AML-193 (cell line): Measurements from ENCODE around the gene FAM163B.

Experiments used
- DNase-seq, 2 experiments: peaks; one replicate each; lab custom pipeline; 2025; lab: John Stamatoyannopoulos, UW

Gene FAM163B

GRCh38 chr9:133545494-133546286, 63.5 kb downstream of the FAM163B start:
- DNase-seq = no peak

GRCh38 chr9:133543772-133544467, 65.3 kb downstream of the FAM163B start:
- DNase-seq = no peak

GRCh38 chr9:133542002-133542401, 67.2 kb downstream of the FAM163B start:
- no peak for DNase-seq

- no peak for DNase-seq
These were observed 68.5 kb downstream of the FAM163B start for GRCh38 chr9:133540698-133541025.

GRCh38 chr9:133539991-133540697, 69.0 kb downstream of the FAM163B start:
- peak; percentile 1 to 9 for DNase-seq

- DNase-seq = no peak
These were observed 70.0 kb downstream of the FAM163B start for GRCh38 chr9:133538851-133539833.

GRCh38 chr9:133538176-133538575, 71.0 kb downstream of the FAM163B start:
- DNase-seq = no peak

- DNase-seq = no peak
These were observed 71.9 kb downstream of the FAM163B start for GRCh38 chr9:133537257-133537656.

GRCh38 chr9:133536536-133536935, 72.7 kb downstream of the FAM163B start:
- no peak for DNase-seq

- no peak for DNase-seq
These were observed 73.1 kb downstream of the FAM163B start for GRCh38 chr9:133536080-133536479.

GRCh38 chr9:133535306-133535877, 73.8 kb downstream of the FAM163B start:
- no peak for DNase-seq

- no peak for DNase-seq
These were observed 74.6 kb downstream of the FAM163B start, which contains the start of gene ADAMTSL2 for GRCh38 chr9:133534346-133535291. Gene ADAMTSL2 (plus strand): TSS chr9:133534704. CDS start chr9:133536713, 2,009 bp downstream.

GRCh38 chr9:133533857-133534256, 75.3 kb downstream of the FAM163B start:
- no peak for DNase-seq

- DNase-seq = peak; percentile 19 to 29
These were observed 76.1 kb downstream of the FAM163B start for GRCh38 chr9:133532937-133533668.

GRCh38 chr9:133531293-133531692, 77.9 kb downstream of the FAM163B start:
- DNase-seq = no peak

- DNase-seq = no peak
These were observed 79.3 kb downstream of the FAM163B start for GRCh38 chr9:133529874-133530273.

- no peak for DNase-seq
These were observed 79.7 kb downstream of the FAM163B start for GRCh38 chr9:133529457-133529856.

- no peak for DNase-seq
These were observed 80.3 kb downstream of the FAM163B start for GRCh38 chr9:133528876-133529241.
